KOPT-K1 (cell line): Measurements from ENCODE around the gene MAGEA9.
"Not testable (repeated sequence)": the region's sequence is repeated elsewhere in the genome, so short reads cannot be mapped to it uniquely, and the experiment has no call there.

Source experiments
- H3K27ac ChIP-seq: fragments of 200-600 bp; sonication (generic); 2 replicates; pipeline ENCODE4 v1.5.1; 2016; ENCODE audit warnings: antibody characterized with exemption, mild to moderate bottlenecking, low read depth, low read length; ENCODE audit not compliant: poor library complexity, severe bottlenecking
- H3K36me3 ChIP-seq: fragments of 200-600 bp; sonication (generic); 2 replicates; pipeline ENCODE4 v1.5.1; 2017; ENCODE audit warnings: antibody characterized with exemption, mild to moderate bottlenecking, low read length, moderate library complexity; ENCODE audit not compliant: insufficient read depth
- H3K9me3 ChIP-seq: fragments of 200-600 bp; sonication (generic); 2 replicates; pipeline ENCODE4 v1.5.1; 2017; ENCODE audit warnings: antibody characterized with exemption, low read length, mild to moderate bottlenecking; ENCODE audit not compliant: insufficient read depth, poor library complexity, severe bottlenecking

The MAGEA9 gene

DNA sequence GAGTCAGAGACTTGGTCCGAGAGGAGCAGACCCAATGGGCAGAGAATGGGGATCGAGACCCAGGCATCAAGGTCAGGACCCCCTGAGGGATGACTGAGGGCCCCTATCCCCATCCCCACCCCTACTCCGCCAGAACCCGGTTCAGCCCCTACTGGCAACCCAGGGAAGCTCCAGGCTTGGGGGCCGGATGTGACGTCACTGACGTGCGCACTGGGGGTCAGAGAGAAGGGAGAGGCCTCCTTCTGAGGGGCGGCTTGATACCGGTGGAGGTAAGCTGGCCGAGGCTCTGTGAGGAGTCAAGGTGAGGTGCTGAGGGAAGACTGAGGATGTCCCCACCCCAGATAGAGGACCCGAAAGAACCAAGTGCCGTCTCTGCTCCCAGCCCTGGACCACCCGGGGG, at the start of gene MAGEA9:
TSS of gene MAGEA9 (plus strand) at position 204 of the 400 bp plus-strand sequence. CDS start 4,281 bp downstream, outside the sequence.
- not testable (repeated sequence) for H3K36me3 ChIP-seq, H3K27ac ChIP-seq, H3K9me3 ChIP-seq

- not testable (repeated sequence) for H3K9me3 ChIP-seq, H3K27ac ChIP-seq, H3K36me3 ChIP-seq
Measured at GRCh38 chrX:149742269-149742668, 39.5 kb upstream of the MAGEA9 start.

GRCh38 chrX:149746390-149747007, 35.2 kb upstream of the MAGEA9 start:
- not testable (repeated sequence) for H3K9me3 ChIP-seq, H3K27ac ChIP-seq, H3K36me3 ChIP-seq

DNA sequence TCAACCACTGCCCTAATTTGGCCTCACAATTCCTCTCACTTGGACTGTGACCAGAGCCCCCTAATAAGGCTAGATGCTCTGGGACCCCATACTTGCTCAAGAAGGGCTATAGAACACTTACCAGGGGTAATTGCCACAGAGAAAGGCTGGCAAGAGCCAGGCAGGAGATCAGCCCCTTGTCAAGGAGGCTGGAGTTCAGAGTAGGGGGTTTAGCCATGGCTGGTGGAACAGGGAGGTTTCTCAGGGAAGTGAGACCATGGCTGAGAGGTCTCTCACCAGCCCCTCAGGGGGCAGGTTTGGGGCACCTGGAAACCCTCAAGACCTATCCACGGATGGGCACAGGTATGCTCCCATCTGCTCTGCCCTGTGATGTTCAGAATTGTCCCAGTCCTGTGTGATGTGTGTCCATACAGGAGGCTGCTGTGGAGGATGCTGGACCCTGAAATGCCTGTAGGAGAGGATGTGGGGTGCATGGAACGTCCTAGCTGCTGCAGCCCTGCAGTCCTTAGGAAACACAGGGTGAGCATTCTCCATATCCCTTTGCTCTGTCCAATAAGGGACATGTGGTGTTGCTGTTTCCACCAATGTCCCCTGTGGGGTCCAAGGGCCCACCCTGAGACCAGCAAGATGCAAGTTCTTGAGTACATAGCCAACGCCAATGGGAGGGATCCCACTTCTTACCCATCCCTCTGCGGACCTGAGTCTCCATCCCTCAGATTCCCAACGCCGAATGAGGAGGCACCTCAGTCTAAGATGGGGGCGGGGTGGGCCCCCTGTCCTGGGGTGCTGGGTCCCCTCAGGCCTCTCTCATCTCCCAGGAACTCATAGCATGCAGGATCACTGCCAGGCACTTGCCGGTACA, 24.3 kb upstream of the MAGEA9 start:
- H3K36me3 ChIP-seq, result no peaks in the 10 kb centered on the region
- H3K27ac ChIP-seq, result no peak overlapping the region
- H3K9me3 ChIP-seq, result no peaks in the 10 kb centered on the region

GRCh38 chrX:149758068-149758714, 23.5 kb upstream of the MAGEA9 start:
- no peak overlapping the region for H3K27ac ChIP-seq
- H3K9me3 ChIP-seq, result no peaks in the 10 kb centered on the region
- H3K36me3 ChIP-seq, result no peaks in the 10 kb centered on the region

- not testable (repeated sequence) for H3K36me3 ChIP-seq, H3K9me3 ChIP-seq, H3K27ac ChIP-seq
Measured at GRCh38 chrX:149758715-149759078, 23.0 kb upstream of the MAGEA9 start.

DNA sequence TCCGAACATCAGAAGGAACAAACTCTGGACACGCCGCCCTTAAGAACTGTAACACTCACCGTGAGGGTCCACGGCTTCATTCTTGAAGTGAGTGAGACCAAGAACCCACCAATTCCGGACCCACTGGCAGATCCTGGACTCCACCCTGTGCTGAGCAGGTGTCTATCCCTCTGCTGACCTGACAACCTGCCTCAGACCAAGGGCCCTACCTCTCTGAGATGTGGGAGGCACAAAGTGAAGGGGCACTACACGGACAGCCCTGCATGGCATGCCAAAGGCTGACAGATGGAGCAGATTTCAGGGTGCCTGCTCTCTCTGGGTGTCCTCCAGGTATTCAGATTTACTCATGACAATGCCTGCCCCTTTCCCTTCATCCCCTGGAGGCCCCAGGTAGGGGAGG, 21.9 kb upstream of the MAGEA9 start:
- H3K27ac ChIP-seq, result no peak overlapping the region
- no peaks in the 10 kb centered on the region for H3K9me3 ChIP-seq
- no peaks in the 10 kb centered on the region for H3K36me3 ChIP-seq

DNA sequence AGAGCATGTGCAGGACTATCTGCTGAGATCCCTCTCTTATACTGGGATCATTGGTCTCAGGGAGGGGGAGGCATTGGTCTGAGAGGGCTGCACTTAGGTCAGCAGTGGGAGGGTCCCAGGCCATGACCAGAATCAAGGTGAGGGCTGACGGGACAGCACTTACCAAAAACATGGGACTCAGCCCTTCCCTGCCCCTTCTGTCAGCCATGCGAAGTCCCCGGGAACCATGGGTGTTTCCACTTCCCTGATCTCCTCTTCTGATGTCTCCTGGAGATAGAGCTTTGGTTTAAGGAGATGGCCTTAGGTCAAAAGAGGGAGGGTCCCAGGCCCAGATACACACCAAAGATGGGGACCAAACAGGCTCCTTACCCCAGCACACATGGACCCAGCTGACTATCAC, 20.8 kb upstream of the MAGEA9 start:
- H3K36me3 ChIP-seq, result no peaks in the 10 kb centered on the region
- H3K27ac ChIP-seq, result no peak overlapping the region
- H3K9me3 ChIP-seq, result no peaks in the 10 kb centered on the region

DNA sequence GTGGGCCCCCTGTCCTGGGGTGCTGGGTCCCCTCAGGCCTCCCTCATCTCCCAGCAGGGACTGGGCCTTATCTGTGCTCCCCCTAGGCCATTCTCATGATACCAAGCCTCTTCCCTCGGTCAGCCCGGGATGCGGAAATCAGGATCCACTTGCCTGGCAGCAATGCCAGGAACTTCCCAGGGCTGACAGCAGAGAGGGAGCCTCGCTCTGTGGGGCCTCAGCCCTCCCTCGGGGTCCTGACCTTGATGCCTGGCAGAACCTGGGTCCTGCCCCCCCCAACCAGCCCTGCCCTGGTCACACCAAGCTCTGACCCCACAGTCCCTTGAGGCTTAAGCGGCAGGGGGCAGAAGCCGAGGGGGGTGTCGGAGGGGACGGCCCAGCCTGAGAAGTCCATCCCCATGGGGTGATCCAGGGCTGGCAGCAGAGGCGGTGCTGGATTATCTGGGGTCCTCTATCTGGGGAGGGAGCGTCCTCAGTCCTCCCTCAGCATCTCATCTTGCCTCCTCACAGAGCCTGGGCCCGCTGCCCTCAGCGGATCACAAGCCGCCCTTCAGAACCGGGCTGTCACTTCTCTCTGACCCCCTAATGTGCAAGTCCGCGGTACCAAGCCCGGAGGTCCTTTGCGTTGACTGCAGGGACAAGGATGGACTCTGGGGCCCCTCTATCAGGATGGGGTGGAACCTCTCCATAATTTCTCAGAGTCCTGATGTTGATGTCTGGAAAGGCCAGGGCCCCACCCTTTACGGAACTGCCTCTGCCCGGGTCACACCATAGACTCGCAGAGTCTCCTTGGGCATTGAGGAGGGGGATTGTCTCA, 19.7 kb upstream of the MAGEA9 start:
- H3K27ac ChIP-seq, H3K9me3 ChIP-seq, H3K36me3 ChIP-seq: not testable (repeated sequence)

DNA sequence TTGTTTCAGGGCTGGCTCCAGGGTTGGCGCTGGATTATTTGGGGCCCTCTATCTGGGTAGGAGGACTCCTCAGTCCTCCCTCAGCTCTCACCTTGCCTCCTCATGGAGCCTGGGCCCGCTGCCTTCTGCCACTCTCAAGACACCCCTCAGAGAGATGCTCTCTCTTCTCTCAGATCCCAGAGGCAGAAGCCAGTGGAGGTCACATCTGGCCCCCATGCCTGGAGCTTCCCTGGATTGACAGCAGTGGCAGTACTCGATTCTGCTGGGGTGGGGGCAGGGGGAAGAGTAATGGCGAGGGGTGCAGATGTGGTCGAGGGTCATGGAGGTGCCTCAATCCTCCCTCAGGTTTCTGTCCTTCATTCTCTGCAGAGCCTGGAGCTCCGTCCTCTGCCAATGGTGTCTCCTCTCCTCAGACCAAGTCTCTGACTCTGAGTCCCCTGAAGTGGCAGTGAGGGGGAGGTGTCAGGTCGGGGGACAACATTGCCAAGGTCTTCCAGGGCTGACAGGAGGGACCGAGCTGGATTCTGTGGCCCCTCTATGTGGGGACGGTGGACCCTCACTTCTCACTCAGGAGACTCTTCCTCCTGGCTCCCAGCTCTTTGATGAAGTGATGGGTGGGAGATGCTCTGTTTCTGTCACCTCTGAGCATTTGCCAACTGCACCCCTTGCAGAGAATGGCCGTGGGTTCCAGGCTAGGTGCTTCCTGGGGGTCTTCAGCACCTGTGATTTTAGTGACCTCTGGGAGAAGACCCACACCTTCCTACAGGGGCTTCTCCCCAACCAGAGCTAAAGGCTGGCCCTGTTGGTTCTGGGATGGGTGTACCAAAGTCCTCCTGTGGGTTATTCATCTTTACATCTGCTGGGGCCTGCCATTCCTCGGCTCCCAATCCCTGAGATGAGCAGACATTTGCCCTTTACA, 18.8 kb upstream of the MAGEA9 start:
- no peaks in the 10 kb centered on the region for H3K9me3 ChIP-seq
- no peak overlapping the region for H3K27ac ChIP-seq
- H3K36me3 ChIP-seq, result no peaks in the 10 kb centered on the region

- H3K9me3 ChIP-seq, H3K27ac ChIP-seq, H3K36me3 ChIP-seq: not testable (repeated sequence)
Measured at GRCh38 chrX:149770344-149770743, 11.4 kb upstream of the MAGEA9 start.

DNA sequence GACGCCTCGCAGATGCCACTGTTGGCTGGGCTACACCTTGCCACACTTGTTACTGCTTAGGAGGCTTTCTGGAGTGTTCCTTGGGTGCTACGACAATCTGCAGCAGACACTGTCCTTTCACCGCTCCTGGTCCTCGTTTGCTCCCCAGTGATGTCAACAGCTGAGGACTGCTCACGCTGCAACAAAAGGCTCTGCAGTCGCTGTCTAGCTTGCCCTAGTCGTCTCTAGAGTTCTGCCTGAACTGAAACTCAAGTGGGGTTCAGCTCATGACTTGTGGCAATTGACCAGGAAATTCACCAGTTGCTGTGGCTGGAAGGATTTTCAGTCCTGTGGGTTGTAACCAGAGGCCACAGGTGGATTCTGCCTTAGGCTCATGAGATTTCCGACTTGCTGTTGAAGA, 8.7 kb upstream of the MAGEA9 start:
- not testable (repeated sequence) for H3K9me3 ChIP-seq, H3K36me3 ChIP-seq, H3K27ac ChIP-seq

DNA sequence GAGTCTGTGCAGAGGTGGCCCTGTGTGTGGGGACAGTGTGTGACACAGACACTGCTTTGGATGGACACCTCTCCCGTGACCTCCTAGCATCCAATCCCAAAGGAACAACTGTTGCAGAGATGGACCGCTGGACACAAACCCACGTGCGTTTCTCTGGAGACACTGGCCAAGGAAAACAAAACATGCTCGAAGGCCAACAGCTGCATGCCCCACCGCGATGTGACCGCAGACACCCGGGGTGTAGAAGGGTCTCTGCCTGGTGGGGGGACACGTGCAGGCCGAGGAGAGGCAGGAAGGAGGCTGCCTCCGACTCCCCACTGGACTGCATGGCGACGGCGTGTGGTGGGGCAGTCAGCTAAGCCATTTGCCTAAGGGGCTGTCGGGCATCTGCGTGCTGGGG, 8.0 kb upstream of the MAGEA9 start, which contains the start of gene HSFX1:
TSS of gene HSFX1 (plus strand) at position 301 of the 400 bp plus-strand sequence. CDS start 614 bp downstream, outside the sequence.
- H3K27ac ChIP-seq, H3K36me3 ChIP-seq, H3K9me3 ChIP-seq: not testable (repeated sequence)

GRCh38 chrX:149777999-149778398, 3.7 kb upstream of the MAGEA9 start:
- H3K27ac ChIP-seq, H3K36me3 ChIP-seq, H3K9me3 ChIP-seq: not testable (repeated sequence)
